Measurements from ENCODE around the gene THADA.
A peak's percentile ranks its signal among the peaks of the same experiment; 100 is the strongest.

The THADA gene

DNA sequence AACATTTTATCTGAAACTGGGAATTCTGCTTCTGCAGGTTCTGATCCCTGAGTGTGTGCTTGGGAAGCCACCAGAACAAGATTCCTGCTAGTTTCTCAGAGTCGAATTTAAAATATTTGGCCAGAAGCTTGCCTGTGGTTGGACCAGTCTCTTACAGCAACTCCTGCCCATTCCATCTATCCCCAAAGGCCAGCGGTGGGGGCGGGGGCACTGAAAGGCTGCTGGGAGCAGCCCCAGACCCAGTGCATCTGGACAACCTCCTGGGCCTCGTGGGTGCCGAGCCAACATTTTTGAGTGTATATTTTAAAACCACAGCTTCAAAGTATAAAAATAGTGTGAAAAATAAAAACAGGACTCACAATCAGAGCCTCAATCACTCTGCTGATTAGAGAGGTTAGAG lies 330.8 kb downstream of the THADA start:
- DNase-seq, result no peak

- DNase-seq, result no peak
Observed at GRCh38 chr2:43262951-43263350, 332.9 kb downstream of the THADA start.

DNA sequence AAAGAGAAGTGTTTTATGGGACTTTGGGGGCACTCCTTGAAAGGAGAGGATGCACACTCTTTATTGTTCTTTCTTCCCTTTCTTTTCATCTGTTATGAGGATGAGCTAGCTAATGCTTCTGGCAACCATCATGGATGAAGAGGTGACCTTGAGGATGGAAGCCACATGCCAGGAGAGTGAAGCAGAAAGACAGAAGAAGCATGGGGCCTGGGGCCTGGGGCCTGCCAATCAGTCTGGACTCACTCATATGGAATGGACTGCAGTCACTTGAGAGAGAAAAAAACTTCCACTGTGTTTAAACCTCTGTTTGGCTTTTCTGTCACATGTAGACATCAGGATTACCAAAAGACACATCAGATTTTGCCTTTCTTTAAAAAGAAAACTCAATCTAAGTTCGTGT lies 333.6 kb downstream of the THADA start:
- no peak for DNase-seq

DNA sequence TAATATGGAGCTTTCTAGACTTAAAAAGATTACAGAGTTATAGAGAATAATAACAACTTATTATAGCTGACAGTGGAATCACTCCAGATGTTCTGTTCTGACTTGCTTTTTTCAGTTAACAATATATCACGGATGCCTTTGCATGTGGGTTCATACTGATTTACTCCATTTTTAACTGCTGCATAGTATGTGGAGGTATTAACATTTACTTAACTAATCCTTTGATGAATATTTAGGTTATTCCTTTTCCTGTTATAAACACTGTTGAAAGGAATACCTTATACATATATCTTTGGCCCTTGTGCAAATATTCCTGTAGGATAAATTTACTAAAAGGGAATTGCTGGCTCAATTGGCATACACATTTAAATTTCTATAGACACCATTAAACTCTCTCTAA lies 336.3 kb downstream of the THADA start:
- no peak for DNase-seq

DNA sequence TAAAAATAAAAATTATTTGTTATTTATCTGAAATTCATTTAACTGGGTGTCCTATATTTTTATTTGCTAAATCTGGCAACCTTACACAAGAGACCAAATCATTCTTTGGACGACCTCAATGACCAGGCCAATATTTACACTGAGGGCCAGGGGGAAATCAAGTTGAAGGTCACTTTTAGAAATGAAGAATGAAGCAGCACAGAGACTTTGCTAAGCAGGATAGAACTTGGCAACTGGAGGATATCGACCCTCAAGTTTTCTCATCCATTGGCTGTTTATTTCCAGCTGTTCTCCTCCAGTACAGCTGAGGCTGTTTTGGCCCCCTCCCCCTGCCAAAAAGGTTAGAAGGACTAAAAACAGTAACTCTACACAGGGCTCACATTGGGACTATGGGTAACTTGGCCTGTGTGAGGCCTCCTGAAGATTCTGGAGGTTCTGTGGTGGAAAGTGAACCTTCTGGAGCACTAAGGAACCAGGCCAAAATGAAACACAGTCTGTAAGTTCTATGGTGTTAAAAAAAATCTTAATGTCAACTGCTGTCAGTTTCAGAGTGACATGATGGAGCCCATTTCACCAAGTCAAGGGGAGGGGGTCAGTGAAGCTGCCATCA lies 337.2 kb downstream of the THADA start:
- no peak for DNase-seq

GRCh38 chr2:43255296-43255910 lies 340.4 kb downstream of the THADA start:
- DNase-seq, result no peak

GRCh38 chr2:43254331-43254730 lies 341.5 kb downstream of the THADA start:
- no peak for DNase-seq

GRCh38 chr2:43251171-43251731 lies 344.6 kb downstream of the THADA start:
- DNase-seq, result no peak

- no peak for DNase-seq
Observed at GRCh38 chr2:43250015-43250414, 345.8 kb downstream of the THADA start.

DNA sequence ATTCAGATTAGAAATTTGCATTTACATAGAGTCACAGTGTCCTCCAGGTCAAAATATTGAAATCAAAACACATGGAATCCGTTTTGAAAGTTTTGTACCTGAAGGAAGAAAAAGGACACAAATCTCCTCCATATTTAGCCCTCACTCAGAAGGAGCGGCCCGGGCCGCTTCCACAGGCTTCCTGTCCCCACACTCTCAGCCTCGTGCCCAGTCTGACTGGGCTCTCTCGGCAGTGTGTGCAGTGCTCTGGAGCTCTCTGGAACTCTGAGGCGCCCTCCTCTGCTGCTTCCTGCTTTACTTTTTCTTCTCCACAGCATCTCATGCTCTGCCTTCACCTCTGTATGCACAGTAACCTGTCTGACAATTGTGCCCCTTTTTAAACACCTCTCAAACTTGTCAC lies 347.2 kb downstream of the THADA start:
- no peak for DNase-seq

DNA sequence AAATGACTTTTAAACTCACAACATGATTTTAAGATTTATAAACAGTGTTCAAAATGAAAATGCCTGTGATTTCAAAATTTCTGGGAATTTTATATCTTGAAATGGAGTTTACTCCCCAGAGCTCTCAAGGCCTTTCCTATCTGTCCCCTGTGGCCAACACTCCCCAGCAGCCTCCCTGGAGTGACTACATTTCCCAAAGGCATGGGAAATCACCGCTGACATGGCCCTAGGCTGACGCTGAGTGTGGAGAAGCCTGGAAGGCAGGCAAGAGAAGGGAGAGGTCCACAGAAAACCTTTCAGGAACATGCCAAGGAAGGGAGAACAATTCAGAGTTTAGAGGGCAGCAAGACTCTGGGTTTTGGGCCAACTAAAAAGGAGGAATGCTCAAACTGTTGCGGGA lies 349.2 kb downstream of the THADA start:
- no peak for DNase-seq

DNA sequence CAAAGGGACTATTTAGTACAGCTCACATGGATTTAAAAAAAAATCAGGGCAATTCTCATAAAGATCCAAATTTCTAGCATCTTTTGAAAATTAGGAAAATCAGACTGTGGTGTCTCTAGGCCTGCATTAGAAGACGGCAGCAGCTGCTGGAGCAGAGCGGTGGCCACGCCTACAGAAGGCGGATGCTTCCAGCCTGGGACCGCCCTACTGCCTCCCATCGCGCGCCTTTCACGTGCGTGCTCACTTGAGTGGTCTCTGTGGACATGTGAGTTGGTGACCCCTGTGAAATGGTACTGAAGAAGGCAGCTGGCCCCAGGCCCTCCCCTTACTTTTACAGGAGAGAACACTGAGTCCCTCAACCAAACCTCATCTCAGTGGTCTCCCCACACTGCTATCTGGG lies 354.3 kb downstream of the THADA start:
- no peak for DNase-seq

DNA sequence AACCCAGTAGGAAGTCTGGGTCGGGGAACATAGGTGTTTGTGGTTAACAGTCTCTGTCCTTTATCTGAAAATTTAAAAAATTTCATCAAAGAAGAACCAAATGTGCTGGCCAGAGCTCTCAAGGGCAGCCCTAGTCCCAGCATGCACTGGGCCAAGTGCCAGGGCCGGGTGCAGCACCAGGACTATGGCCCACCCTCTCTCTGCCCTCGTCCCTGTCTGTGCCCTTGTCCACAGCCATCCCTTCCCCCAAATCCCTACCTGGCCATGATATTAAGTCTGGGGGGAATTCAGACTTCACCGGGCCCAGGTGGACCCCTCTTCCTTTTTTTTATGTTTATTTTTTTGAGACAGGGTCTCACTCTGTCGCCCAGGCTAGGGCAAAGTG lies 355.1 kb downstream of the THADA start:
- no peak for DNase-seq

DNA sequence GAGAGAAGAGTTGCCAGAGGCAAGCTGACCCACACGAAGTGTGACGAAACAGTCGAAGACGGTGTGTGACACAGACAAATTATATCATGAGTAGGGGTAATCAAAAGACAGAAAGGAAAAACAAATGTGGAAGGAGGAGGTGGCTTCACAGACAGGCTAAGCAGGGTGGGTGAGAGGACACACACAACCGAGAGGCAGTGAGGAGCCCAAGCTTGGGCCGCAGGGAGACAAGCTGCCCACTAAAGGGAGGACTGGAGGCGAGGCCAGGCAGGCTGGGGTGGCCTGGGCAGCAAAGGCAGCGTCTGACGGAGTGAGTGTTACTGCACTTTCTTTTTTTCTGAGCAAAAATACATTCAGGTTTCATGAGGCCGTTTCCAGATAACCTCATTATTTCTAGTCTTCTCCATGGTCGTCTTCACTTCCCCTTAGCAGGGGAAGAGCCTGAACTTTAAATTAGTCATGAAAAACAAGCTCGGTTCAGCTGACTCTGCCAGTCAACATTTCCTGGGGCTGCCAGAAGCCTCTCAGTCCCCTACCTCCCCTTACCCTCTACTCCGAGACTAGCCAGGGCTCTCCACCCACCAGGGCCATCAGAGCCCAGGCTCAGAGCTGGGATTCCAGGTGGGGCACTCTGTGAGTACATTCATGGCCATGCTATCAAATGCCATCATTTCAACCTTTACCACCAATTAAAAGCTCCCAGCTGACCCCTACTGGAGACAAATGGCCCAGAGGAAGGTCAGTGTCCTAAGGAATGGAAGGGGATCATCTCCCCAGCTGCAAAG lies 355.7 kb downstream of the THADA start:
- DNase-seq, result no peak

- no peak for DNase-seq
Observed at GRCh38 chr2:43238813-43239212, 357.0 kb downstream of the THADA start.

DNA sequence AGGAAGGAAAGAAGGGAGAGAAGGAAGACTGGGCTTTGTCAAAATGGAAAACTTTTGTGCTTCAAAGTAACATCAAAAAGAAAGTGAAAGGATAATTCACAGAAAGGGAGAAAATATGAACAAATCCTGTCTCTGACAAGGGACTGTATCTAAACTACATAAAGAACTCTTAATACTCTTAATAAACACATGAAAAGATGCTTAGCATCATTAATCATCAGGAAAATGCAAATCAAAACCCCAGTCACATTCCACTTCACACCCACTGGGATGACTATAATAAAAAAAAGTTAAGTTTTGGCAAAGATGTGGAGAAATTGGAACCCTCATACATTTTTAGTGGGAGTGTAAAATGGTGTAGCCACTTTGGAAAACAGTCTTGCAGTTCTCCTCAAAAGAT lies 357.7 kb downstream of the THADA start:
- DNase-seq, result no peak

- DNase-seq, result no peak
Observed at GRCh38 chr2:43233218-43234212, 362.3 kb downstream of the THADA start.

GRCh38 chr2:43230951-43231827 lies 364.6 kb downstream of the THADA start:
- DNase-seq, result no peak

DNA sequence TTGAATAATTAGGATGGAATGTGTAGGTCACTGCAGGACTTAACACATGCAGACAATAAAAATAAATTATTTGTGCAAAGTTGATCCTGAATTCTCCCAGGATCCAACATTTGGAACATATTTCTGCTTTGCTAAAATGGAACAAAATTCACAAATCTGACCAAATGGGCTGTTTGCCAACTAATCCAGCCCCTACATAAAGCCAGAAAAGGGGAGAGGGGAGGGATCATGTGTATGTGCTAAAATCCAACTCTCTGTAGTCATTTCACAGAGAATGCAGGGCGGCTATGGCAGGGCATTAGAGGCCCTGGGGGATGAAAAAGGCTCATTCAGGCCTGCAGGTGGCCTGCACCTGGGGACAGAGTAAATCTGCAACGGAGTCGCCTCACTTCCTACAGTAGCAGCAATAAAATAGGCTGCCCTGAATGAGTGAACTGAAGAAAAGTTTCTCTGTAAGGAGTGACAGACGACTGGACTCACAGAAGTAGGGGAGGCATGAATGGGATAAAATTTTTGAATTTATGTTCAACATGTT lies 365.4 kb downstream of the THADA start:
- no peak for DNase-seq

DNA sequence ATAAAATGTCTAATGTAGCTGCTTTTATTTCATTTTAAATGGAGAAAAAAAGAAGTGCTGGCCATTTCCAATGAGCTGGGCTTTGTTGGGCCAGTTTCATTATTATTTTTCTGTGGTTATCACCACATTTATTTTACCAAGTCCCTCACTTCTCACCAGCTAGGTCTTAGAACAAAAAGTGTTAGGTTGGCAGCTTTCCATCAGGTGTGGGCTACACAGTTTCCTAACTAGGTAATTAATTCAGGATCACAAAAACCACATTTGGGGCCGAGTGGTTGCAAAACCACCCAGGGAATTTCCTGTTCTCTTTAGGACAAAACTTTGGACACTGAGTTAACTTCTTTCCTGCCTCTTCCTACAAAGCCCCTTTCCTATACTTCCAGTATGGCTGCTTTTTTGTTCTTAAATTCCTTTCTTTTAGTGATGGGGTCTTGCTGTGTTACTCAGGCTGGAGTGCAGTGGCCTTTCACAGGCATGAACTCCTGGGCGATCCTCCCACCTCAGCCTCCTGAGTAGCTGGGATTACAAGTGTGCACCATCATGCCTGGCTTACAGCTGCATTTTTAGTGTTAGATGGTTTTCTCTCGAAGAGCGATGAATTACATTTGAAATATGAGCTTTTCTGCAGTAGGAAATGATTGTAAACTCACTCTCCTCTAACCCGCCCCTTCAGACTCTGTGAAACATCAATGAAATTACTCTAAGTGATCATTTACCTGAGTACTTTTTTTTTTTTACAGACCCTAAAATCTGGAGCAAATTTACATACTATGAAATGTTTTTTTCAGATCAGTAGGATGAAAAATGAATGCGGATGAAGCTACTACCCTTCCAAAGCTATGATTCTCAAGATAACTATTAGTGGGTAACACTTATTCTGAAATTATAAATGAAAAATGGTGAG lies 366.8 kb downstream of the THADA start:
- peak; percentile 66 for DNase-seq

Data from kidney glomerular epithelial cell (primary cell).